Fibroblast of skin of abdomen (primary cell): ENCODE measurements around the gene CDAN1. TPM values are rescaled to one million over a fixed set of nuclear protein-coding genes. Genes with fewer than 3 reads are reported as not detected.
"Not testable (repeated sequence)": the region's sequence is repeated elsewhere in the genome, so short reads cannot be mapped to it uniquely, and the experiment has no call there.

Experiments used
- DNase-seq: peaks from one replicate; pipeline ENCODE4 v3.0.0-alpha.2; 2013
- polyA plus RNA-seq, 2 experiments: library from polyadenylated mRNA; unstranded; fragments of 120-200 nt; gene quantifications; one replicate each; pipeline ENCODE4 v1.2.1, GENCODE V29; 2013; ENCODE audit not compliant: insufficient read length in 2 of 2

CDAN1 gene, protein sequence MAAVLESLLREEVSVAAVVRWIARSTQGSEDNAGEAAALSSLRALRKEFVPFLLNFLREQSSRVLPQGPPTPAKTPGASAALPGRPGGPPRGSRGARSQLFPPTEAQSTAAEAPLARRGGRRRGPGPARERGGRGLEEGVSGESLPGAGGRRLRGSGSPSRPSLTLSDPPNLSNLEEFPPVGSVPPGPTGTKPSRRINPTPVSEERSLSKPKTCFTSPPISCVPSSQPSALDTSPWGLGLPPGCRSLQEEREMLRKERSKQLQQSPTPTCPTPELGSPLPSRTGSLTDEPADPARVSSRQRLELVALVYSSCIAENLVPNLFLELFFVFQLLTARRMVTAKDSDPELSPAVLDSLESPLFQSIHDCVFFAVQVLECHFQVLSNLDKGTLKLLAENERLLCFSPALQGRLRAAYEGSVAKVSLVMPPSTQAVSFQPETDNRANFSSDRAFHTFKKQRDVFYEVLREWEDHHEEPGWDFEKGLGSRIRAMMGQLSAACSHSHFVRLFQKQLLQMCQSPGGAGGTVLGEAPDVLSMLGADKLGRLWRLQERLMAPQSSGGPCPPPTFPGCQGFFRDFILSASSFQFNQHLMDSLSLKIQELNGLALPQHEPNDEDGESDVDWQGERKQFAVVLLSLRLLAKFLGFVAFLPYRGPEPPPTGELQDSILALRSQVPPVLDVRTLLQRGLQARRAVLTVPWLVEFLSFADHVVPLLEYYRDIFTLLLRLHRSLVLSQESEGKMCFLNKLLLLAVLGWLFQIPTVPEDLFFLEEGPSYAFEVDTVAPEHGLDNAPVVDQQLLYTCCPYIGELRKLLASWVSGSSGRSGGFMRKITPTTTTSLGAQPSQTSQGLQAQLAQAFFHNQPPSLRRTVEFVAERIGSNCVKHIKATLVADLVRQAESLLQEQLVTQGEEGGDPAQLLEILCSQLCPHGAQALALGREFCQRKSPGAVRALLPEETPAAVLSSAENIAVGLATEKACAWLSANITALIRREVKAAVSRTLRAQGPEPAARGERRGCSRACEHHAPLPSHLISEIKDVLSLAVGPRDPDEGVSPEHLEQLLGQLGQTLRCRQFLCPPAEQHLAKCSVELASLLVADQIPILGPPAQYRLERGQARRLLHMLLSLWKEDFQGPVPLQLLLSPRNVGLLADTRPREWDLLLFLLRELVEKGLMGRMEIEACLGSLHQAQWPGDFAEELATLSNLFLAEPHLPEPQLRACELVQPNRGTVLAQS
- polyA plus RNA-seq (2013, experiment 1 of 2; ENCODE audit: insufficient read length) = 9.0 TPM
- 10.6 TPM for polyA plus RNA-seq (2013, experiment 2 of 2; ENCODE audit: insufficient read length)

DNA sequence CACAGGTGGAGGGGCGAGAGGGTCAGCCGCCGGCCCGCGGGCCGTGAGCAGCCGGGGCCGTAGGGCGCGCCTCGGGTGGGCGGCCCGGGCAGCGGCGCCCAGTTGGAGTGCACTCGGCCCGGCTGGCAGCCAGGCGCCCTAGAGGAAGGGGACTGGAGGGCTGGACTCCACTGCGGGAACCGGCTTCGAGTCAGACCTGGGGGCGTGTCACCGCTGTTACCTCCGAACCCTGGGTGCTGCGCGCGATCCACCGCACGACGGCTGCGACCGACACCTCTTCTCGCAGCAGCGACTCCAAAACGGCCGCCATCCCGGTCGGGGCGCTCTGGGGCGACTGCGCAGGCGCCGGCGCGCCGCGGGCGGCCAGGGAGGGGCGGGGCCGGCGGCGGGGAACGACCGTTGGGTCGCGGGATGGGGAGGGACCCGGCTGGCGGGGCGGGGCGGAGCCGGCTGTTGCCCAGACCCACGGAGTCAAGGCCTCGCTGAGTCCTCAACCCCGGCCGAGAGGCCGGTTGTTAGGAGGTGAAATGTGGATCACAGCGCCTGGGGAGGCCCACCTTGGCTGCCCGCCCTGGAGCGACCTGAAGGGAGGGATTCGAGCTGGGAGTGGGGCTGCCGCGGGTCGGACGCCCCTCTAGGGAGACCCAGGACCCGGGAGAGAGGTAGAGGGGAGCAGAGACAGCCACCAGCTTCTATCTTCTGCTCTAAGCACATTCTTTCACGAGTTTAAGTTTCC is at the start of gene CDAN1:
TSS of gene CDAN1 (minus strand) at position 336 of the 736 bp plus-strand sequence. CDS start at position 310, 26 bp downstream.
- DNase-seq = peak; percentile 86

DNA sequence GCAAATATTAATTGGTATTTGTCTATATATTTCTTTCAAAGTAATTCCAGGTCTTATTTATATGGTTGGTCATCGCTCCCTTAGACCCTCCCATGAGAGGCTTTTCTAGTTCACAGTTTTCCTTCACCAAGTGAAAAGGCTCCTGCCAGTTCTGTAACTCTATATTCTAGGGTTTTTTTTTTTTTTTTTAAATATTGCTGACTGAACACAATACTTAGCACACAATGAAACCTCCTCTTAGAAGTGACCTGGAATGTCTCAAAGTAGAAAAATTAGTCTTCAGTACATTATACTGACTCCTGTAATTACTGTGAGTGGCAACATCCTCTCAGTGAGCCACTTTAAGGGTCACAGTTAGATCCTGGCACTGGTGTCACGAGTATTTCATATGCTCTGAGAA is 48.6 kb upstream of the CDAN1 start:
- no peak for DNase-seq

DNA sequence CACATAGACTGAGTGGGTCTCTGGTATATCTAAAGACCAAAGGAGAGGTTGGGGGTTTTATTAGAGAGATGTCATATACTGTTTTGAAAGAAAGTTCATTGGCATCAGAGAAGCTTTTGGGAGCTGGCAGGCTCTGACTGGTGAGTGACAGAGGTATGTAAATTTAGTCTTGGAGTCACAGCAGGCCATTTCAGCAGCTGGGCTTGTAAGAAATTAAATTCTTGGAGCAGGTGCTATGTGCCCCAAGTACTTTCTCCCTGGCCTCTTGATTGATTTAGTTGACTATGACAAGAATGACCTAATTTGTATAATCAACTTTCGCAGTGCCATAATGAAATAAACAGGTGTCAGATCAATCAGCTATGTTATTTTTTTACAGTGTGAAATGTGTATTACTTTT is 47.8 kb upstream of the CDAN1 start:
- DNase-seq = no peak

DNA sequence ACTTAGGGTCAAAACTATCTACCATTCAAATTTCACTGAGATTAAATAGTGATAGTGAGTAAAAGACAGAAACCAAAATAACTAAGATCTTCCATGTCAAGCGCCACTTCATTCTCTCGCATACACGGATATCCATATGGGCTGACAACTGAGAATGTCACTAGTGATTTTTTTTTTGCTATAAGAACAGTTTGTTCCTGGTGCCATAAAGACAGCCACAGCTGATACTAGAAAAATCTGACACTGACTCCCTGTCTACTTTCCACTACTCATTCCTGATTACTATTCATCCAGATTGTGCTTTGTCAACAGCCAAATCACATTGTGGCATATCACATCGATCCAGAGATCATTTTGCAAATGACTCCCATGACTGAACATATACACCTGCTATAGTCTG is 45.8 kb upstream of the CDAN1 start:
- no peak for DNase-seq

DNA sequence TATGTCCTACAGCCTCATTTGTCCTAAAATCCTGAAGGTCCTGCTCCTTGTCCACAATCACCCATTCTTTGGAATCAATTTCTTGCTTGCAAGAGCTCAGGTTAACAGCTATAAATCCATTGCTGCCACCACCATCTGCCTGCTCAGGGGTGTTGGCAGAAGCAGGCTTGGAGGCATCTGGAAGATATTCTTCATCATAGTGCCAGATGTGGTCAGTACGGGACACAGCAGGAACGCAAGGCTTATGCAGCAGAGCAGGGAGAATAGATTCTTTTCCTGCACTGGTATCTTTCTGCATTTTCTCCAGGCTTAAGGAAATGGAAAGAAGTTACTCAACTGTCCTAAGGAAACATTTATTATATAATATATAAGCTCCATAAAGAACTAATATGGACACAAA is 38.5 kb upstream of the CDAN1 start:
- no peak for DNase-seq

DNA sequence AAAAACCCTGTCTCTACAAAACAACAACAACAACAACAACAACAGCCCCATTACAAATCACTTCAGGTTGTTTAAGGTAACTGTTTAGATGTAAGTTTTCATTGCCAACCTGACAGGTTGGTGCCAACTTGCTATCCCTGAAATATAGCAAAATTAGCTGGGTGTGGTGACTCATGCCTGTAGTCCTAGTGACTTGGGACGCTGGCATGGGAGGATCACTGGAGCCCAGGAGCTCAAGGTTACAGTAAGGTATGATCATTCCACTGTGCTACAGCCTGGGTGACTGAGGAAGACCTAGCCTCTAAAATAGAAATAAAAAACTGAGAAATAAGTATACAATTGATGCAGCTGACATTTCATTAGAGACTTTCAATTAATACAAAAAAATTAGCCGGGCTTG is 36.0 kb upstream of the CDAN1 start:
- no peak for DNase-seq

DNA sequence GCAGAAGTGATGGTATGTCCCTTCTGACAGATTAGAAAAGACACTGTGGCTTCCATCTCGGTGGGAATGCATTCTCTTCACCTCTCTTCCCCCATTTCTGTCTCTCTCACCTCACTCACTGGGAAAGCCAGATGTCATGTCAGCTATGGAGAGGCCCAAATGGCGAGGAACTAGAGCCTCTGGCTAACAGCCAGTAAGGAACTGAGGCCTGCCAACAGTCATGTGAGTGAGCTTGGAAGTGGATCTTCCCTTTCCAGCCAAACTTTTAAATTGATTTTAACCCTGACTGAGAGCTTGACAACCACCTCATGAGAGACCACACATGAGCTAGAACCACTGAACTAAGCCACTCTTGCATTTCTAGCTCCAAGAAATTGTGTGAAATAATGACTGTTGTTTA is 35.2 kb upstream of the CDAN1 start:
- DNase-seq = no peak

DNA sequence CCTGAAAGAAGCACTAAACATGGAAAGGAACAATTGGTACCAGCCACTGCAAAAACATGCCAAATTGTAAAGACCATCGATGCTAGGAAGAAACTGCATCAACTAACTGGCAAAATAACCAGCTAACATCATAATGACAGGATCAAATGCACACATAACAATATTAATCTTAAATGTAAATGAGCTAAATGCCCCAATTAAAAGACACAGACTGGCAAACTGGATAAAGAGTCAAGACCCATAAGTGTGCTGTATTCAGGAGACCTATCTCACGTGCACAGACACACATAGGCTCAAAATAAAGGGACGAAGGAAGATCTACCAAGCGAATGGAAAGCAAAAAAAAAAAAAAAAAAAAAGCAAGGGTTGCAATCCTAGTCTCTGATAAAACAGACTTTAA is 29.2 kb upstream of the CDAN1 start:
- not testable (repeated sequence) for DNase-seq

DNA sequence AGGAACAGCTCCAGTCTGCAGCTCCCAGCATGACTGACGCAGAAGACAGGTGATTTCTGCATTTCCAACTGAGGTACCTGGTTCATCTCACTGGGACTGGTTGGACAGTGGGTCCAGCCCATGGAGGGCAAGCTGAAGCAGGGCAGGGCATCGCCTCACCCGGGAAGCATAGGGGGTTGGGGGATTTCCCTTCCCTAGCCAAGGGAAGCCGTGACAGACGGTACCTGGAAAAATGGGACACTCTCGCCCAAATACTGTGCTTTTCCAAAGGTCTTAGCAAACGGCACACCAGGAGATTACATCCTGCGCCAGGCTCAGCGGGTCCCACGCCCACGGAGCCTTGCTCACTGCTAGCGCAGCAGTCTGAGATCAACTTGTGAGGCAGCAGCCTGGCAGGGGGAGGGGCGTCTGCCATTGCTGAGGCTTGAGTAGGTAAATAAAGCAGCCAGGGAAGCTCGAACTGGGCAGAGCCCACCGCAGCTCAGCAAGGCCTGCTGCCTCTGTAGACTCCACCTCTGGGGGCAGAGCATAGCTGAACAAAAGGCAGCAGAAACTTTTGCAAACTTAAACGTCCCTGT is 27.3 kb upstream of the CDAN1 start:
- DNase-seq = not testable (repeated sequence)

DNA sequence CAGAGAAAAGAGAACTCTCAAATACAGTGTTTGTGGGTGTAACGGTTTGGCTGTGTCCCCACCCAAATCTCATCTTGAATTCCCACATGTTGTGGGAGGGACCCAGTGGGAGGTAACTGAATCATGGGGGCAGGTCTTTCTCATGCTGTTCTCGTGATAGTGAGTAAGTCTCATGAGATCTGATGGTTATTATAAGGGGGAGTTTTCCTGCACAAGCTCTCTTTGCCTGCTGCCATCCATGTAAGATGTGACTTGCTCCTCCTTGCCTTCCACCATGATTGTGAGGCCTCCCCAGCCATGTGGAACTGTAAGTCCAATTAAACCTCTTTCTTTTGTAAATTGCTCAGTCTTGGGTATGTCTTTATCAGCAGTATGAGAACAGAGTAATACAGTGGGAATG is 24.9 kb upstream of the CDAN1 start:
- DNase-seq = not testable (repeated sequence)

DNA sequence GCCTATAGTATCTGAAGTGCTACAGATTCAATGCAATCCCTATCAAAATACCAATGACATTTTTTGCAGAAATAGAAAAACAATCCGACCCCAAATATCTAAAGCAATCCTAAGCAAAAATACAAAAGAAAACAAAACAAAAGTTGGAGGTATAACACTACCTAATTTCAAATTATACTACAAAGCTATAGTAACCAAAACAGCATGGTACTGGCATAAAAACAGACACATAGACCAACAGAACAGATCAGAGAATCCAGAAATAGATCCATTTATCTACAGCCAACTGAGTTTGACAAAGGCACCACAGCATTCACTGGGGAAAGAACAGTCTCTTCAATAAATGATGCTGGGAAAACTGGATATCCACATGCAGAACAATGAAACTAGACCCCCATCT is 23.8 kb upstream of the CDAN1 start:
- DNase-seq = no peak

DNA sequence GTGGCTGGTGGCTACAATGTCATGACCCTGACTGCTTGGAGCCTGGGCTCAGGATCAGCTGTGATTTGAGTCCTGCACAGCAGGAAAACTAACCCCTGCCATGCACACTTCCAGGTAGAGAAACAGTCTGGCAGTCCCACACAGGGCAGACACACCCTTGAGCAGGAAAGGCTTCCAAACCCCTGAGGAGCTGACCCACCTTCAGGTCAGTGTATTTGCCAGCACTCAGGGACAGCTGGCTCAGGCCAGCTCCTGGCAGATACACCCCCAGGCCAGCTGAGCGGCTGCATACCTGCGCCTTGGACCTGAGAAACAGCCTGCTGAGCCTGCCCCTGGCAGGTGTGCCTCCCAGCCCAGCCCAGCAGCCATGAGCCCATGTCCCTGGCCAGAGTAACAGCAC is 22.2 kb upstream of the CDAN1 start:
- DNase-seq = no peak

DNA sequence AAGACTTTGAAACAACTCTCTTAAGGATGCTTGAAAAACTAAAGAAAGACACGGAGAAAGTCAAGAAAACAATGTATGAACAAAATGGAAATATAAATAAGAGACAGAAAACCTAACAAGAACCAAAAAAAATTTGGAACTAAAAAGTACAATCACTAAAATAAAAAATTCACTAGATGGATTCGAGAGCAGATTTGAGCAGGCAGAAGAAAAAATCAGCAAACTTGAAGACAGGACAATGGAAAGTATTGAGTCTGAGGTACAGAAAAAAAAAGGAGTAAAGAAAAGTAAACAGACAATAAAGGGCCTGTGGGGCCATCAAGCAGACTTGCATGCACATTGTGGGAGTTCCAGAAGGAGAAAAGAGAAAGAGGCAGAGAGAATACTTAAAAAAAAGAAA is 13.4 kb upstream of the CDAN1 start:
- no peak for DNase-seq

DNA sequence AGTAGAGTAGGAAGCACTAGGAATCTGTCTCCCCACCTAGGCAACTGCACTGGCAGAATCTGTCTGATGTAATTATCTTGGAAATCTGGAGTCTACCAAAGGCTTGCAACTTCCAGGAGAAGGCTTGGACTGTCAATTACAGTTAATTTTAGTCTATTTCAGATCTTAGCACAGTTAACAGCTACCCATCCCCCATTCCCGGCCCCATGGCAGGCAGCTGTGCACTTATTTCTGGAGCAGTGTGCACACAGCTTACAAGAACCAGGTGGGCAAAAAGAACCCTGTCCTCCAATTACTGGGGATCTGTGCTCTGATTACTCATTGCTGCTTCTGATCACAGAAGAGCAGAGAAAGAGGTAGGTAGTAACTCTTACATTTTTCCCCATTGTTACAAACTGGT is 12.3 kb upstream of the CDAN1 start:
- no peak for DNase-seq

DNA sequence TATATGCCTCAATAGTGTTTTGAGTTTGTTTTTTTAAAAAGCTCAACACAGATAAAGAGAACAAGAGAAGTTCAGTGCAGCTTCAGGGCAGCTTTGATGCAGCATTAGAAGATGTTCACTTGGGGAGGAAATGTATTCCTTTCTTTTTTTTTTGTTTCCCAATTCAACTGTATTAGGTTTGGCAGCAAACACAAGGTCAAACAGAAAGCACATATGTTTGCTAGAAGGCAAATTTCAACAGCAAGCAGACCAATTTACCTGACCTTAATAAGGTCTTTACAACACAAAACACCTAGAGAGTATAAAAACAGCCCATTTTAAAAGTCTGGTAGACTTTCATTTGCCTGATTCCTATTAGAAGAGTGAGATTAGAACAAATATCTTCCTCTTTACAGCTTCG is 7.3 kb upstream of the CDAN1 start:
- DNase-seq = no peak

DNA sequence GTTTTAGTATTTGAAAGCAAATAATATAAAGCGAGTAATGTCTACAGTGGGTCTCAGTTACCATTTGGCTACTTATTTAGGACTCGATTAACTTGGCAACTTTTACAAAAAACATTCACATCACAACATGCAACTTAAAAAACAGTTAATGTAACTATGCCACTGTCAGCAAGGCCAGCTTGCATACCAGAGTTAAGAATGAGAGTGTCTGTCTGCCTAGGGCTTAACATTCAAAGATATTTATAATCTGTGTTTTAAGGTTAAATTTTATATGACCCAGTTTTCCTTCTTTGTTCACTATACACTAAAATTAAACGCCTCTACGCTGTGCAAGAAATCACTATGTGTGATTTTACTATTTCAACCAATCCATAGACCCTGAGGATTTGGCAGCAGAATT is 5.2 kb upstream of the CDAN1 start:
- DNase-seq = no peak

DNA sequence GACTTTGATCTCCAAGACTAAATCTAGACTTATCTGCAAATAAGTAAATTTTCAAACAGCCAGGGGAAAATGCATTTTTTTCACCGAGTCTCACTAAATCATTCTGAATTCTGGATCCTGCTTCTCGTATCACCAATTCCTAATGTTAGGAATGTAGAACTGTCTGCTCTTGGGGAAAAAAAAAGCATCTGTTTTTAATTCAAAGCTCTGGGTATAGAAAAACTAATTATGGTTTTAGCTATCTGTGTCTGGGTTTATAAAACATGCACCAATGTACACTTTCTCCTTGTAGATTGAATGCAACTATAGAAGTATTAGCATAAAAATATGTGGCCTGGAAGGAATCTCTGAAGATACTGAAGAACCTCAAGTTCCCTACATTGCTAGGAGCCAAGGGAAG is 4.8 kb upstream of the CDAN1 start:
- DNase-seq = peak; percentile 69

DNA sequence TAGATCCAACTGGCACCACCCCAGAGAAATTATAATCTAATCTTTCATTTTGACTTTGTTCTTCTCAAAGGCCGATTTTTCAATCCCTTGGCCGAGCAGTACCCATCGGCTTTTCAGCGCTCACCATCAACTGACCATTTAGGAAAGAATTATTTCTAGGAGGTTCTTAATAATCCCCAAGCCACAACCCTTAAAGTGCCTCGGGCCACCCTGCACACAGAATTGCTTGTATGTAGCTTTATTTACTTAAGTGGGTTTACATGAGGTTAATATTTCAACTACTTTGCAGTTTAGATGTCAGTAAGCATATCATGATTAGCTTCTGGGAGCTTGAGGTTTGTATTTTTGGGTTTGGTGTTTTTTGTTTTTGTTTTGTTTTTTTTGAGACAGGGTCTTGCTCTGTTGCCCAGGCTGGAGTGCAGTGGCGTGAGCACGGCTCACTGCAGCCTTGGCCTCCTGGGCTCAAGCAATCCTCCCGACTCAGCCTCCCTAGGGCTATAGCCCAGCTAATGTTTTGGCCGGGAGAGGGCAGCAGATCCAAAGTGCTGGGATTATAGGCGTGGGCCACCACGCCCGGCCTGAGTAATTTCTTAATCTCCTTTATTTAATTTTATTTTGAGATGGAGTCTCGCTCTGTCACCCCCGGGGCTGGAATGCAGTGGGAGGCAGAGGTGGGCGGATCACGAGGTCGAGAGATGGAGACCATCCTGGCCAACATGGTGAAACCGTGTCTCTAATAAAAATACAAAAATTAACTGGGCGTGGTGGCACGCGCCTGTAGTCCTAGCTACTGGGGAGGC is 801 bp upstream of the CDAN1 start:
- DNase-seq = no peak

DNA sequence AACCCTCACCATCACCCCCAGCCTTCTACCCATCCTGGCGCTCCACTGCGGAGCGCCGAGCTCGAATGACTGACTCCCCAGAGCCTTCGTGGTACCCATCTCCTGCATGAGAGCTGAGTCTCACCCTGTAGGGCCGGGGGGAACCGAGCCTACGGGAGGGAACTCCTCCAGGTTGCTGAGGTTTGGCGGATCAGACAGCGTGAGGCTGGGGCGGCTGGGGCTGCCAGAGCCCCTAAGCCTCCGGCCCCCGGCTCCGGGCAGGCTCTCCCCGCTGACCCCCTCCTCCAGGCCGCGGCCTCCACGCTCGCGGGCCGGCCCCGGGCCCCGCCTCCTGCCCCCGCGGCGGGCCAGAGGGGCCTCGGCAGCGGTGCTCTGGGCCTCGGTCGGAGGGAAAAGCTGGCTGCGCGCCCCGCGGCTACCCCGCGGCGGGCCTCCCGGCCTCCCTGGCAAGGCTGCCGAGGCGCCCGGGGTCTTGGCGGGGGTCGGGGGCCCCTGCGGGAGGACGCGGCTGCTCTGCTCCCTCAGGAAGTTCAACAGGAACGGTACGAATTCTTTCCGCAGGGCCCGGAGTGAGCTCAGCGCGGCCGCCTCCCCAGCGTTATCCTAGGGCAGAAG is 643 bp downstream of the CDAN1 start:
- no peak for DNase-seq

DNA sequence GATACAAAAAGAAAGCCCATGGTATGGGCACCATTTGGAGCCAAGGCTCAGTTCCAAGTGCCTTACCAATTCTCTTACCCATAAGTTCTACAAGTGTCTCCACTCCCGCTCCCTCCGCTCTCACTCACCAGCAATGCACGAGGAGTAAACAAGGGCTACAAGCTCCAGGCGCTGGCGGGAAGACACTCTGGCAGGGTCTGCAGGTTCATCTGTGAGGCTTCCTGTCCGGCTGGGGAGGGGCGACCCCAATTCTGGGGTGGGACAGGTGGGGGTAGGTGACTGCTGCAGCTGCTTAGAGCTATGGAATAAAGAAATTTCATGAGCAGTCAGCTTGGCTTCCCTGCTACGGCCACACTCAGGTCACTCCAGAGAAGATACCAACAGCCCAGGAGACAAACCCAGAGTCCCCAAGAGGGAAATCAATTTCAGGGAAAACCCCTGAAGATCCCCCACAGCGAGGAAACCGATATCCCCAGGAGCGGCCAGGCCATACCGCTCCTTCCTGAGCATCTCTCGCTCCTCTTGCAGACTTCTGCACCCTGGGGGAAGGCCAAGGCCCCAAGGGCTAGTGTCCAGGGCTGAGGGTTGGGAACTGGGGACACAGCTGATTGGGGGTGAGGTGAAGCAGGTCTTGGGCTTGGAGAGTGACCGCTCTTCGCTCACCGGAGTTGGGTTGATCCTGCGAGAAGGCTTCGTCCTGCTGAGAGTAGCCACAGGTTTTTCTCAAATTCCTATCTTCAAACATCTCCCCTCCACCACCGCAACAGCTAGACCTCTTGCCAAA is 1.4 kb downstream of the CDAN1 start:
- no peak for DNase-seq
